Osteoblast (primary cell): Measurements from ENCODE around the gene BCAN. TPM values are rescaled to one million over a fixed set of nuclear protein-coding genes. Genes with fewer than 3 reads are reported as not detected.

Experiments
- DNase-seq: peaks from one replicate; pipeline ENCODE4 v3.0.0; 2011; ENCODE audit warnings: low spot score, mixed read lengths; ENCODE audit not compliant: insufficient read length; ENCODE audit errors: missing footprints
- H2AFZ ChIP-seq: 2 replicates; pipeline ENCODE4 v1.6.0; 2011; ENCODE audit warnings: mild to moderate bottlenecking, low read length
- H3K27ac ChIP-seq: 2 replicates; pipeline ENCODE4 v1.5.1; 2011; ENCODE audit warnings: mild to moderate bottlenecking, low read depth, low read length, moderate library complexity
- H3K27me3 ChIP-seq: 2 replicates; pipeline ENCODE4 v1.6.0; 2012; ENCODE audit warnings: mild to moderate bottlenecking, control low read depth, inconsistent platforms, low read length, moderate library complexity; ENCODE audit not compliant: insufficient read depth
- H3K36me3 ChIP-seq: 2 replicates; pipeline ENCODE4 v1.5.1; 2011; ENCODE audit warnings: mild to moderate bottlenecking, low read length, control low read depth, moderate library complexity; ENCODE audit not compliant: insufficient read depth
- H3K4me1 ChIP-seq: 2 replicates; pipeline ENCODE4 v1.5.1; 2011; ENCODE audit warnings: mild to moderate bottlenecking, low read length, control low read depth, moderate library complexity; ENCODE audit not compliant: insufficient read depth
- H3K4me2 ChIP-seq: 2 replicates; pipeline ENCODE4 v1.6.0; 2011; ENCODE audit warnings: mild to moderate bottlenecking, low read length; ENCODE audit not compliant: insufficient read depth
- H3K4me3 ChIP-seq: fragments of 200-600 bp; sonication (generic); 3 replicates; pipeline ENCODE4 v1.5.1; 2012; ENCODE audit warnings: mild to moderate bottlenecking, low read length, inconsistent platforms; ENCODE audit not compliant: insufficient read depth
- H3K79me2 ChIP-seq: 2 replicates; pipeline ENCODE4 v1.6.0; 2012; ENCODE audit warnings: mild to moderate bottlenecking, low read length, control low read depth, inconsistent platforms; ENCODE audit not compliant: insufficient read depth
- H3K9me3 ChIP-seq: 2 replicates; pipeline ENCODE4 v1.5.1; 2011; ENCODE audit warnings: low read depth, low read length, control low read depth
- H4K20me1 ChIP-seq: 2 replicates; pipeline ENCODE4 v1.6.0; 2012; ENCODE audit warnings: mild to moderate bottlenecking, low read length, control low read depth; ENCODE audit not compliant: insufficient read depth
- total RNA-seq: library from RNA; depleted of rRNA; stranded (reverse); fragments of >200 nt; gene quantifications from 2 replicates; pipeline ENCODE4 v1.2.3, GENCODE V29; 2012
- TF ChIP-seq, protein P1 (sequence below): IDR thresholded peaks from 2 replicates; pipeline ENCODE4 v1.5.1; 2011; ENCODE audit warnings: mild to moderate bottlenecking, low read depth, low read length, moderate library complexity; ENCODE audit errors: extremely low read depth

Gene BCAN
- total RNA-seq, 1 donor: not detected

- H2AFZ ChIP-seq: no peak overlapping the region
- no peaks in the 10 kb centered on the region for H3K9me3 ChIP-seq
- H3K27me3 ChIP-seq: no peaks in the 10 kb centered on the region
- no peak overlapping the region for H3K27ac ChIP-seq
- H3K79me2 ChIP-seq: no peaks in the 10 kb centered on the region
- peak overlapping the region; percentile 66 for H3K4me3 ChIP-seq
- TF ChIP-seq, protein P1, sequence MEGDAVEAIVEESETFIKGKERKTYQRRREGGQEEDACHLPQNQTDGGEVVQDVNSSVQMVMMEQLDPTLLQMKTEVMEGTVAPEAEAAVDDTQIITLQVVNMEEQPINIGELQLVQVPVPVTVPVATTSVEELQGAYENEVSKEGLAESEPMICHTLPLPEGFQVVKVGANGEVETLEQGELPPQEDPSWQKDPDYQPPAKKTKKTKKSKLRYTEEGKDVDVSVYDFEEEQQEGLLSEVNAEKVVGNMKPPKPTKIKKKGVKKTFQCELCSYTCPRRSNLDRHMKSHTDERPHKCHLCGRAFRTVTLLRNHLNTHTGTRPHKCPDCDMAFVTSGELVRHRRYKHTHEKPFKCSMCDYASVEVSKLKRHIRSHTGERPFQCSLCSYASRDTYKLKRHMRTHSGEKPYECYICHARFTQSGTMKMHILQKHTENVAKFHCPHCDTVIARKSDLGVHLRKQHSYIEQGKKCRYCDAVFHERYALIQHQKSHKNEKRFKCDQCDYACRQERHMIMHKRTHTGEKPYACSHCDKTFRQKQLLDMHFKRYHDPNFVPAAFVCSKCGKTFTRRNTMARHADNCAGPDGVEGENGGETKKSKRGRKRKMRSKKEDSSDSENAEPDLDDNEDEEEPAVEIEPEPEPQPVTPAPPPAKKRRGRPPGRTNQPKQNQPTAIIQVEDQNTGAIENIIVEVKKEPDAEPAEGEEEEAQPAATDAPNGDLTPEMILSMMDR: no peak
- H3K36me3 ChIP-seq: no peaks in the 10 kb centered on the region
- DNase-seq: no peak
- H4K20me1 ChIP-seq: no peaks in the 10 kb centered on the region
- peaks cover 37% of the 10 kb centered on the region for H3K4me1 ChIP-seq
- peak overlapping the region; percentile 94 for H3K4me2 ChIP-seq
Observed at GRCh38 chr1:156704166-156704711, 62.3 kb downstream of the BCAN start.

DNA sequence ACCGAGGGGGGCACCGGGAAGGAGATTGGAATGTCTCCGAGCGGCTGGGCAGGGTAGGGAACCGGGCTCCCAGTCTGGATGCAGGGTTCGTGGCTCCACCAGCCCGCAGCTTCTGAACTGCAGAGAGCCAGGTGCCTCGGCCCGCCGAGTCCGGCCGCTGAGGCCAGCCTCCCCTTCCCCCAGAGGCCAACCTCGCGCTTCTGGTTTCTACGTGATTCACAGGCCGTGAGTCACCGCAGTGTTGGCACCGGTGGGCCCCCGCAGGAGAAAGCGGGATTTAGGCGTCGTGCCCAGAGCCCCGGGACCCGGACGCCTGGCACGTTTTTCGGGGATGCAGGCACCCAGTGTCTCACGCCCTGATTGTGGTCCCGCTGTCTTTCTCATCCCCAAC lies 63.0 kb downstream of the BCAN start:
- H3K4me3 ChIP-seq: peak overlapping the region; percentile 66
- H3K9me3 ChIP-seq: no peaks in the 10 kb centered on the region
- TF ChIP-seq, protein P1: no peak
- no peak overlapping the region for H3K27ac ChIP-seq
- H3K36me3 ChIP-seq: no peaks in the 10 kb centered on the region
- H4K20me1 ChIP-seq: no peaks in the 10 kb centered on the region
- no peaks in the 10 kb centered on the region for H3K79me2 ChIP-seq
- DNase-seq: peak; percentile 96
- no peaks in the 10 kb centered on the region for H3K27me3 ChIP-seq
- H2AFZ ChIP-seq: peak overlapping the region; percentile 22
- peak overlapping the region; percentile 94 for H3K4me2 ChIP-seq
- H3K4me1 ChIP-seq: peaks cover 44% of the 10 kb centered on the region

DNA sequence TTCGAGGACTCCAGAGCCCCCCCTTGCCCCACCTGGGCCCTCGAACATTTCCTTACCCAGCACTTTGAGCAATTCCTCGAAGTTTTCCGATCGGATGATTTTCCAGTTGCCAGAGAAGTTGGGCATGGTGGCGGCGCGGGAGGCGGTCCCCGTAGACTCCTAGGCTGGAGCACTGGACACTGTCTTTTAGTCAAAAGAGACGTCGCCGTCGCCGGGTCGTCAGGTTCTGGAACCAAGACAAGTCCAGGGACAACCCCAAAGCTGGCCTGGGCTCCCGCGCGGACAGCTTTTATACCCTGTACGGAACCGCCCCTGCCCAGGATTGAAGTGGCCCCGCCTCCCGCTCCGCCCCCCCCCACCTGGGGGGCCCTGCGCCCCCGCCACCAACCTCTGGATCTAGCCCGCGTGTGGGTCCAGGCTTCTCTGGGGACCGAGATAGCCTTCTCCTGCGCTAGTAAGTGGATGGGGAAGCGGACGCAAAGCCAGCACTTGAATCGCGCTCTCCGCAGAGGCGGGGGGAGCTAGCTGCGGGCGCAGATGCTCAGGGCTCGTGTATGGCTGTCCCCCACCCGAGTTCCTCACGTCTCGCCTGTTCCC lies 63.5 kb downstream of the BCAN start, which contains the start of gene CRABP2:
Gene CRABP2, minus strand, starts transcription at position 263 of the 597 bp plus-strand sequence. Its CDS starts 137 bp downstream, at position 126.
- Histone ChIP-seq H3K79me2 (no peaks in the 10 kb centered on the region), H3K4me2 (peak within 1 kb of the TSS; percentile 94), H3K9me3 (no peaks in the 10 kb centered on the region), H3K4me3 (peak within 1 kb of the TSS; percentile 66), H2AFZ (peak within 1 kb of the TSS; percentile 85), H4K20me1 (no peaks in the 10 kb centered on the region), H3K27ac (no peak within 1 kb of the TSS), H3K4me1 (peaks cover 49% of the 10 kb centered on the region), H3K36me3 (no peaks in the 10 kb centered on the region), H3K27me3 (no peaks in the 10 kb centered on the region)
- DNase-seq: no peak
- TF ChIP-seq, protein P1: no peak

DNA sequence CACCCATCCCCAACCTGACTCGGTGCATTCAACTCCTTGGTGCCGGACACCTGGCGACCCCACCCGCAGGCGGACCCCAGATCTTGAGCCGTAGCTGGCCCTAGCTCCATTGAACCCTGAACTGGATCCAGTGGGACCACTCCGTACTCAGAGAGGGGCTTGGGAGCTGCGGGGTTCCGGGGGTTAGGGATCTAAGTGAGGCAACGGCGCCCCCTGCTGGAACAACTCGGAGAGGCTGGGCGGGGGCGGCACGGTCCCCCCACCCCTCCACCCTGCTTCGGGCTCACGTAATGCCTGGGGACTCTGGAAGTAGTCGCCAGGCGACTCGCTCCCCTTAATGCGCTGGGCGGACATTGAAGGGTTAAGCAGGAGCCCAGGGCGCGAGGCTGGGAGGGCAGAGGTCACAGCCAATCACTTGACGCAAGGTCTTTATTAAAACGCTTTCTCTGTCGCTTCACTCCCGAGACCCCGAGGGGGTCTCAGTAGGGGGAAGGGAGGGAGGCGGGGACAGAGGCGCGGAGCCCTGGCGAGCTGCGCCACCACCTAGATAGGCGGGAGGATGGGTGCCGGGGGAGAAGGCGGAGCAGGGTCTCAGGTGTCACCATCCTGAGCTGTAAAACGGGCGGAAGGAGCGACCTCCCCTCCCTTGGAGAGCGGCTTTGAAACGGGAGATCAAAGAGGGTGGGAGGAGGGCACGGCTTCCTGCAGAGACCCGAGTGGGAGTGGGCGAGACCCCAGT lies 64.2 kb downstream of the BCAN start:
- H3K9me3 ChIP-seq: no peaks in the 10 kb centered on the region
- H3K27ac ChIP-seq: no peak overlapping the region
- peak overlapping the region; percentile 66 for H3K4me3 ChIP-seq
- DNase-seq: peak; percentile 94
- no peaks in the 10 kb centered on the region for H3K36me3 ChIP-seq
- H3K4me2 ChIP-seq: peak overlapping the region; percentile 94
- H3K79me2 ChIP-seq: no peaks in the 10 kb centered on the region
- peak overlapping the region; percentile 85 for H2AFZ ChIP-seq
- H4K20me1 ChIP-seq: no peaks in the 10 kb centered on the region
- peaks cover 53% of the 10 kb centered on the region for H3K4me1 ChIP-seq
- no peaks in the 10 kb centered on the region for H3K27me3 ChIP-seq
- TF ChIP-seq, protein P1: peak; percentile 68
